GM12872 (cell line): ENCODE results near the gene CCT6A.

Experiments
- TF ChIP-seq, protein P1 (sequence below): IDR thresholded peaks from 3 replicates; pipeline ENCODE4 v1.5.1; 2011; ENCODE audit warnings: low read depth, mild to moderate bottlenecking, low read length, moderate library complexity; ENCODE audit not compliant: insufficient read depth

CCT6A gene, protein sequence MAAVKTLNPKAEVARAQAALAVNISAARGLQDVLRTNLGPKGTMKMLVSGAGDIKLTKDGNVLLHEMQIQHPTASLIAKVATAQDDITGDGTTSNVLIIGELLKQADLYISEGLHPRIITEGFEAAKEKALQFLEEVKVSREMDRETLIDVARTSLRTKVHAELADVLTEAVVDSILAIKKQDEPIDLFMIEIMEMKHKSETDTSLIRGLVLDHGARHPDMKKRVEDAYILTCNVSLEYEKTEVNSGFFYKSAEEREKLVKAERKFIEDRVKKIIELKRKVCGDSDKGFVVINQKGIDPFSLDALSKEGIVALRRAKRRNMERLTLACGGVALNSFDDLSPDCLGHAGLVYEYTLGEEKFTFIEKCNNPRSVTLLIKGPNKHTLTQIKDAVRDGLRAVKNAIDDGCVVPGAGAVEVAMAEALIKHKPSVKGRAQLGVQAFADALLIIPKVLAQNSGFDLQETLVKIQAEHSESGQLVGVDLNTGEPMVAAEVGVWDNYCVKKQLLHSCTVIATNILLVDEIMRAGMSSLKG

DNA sequence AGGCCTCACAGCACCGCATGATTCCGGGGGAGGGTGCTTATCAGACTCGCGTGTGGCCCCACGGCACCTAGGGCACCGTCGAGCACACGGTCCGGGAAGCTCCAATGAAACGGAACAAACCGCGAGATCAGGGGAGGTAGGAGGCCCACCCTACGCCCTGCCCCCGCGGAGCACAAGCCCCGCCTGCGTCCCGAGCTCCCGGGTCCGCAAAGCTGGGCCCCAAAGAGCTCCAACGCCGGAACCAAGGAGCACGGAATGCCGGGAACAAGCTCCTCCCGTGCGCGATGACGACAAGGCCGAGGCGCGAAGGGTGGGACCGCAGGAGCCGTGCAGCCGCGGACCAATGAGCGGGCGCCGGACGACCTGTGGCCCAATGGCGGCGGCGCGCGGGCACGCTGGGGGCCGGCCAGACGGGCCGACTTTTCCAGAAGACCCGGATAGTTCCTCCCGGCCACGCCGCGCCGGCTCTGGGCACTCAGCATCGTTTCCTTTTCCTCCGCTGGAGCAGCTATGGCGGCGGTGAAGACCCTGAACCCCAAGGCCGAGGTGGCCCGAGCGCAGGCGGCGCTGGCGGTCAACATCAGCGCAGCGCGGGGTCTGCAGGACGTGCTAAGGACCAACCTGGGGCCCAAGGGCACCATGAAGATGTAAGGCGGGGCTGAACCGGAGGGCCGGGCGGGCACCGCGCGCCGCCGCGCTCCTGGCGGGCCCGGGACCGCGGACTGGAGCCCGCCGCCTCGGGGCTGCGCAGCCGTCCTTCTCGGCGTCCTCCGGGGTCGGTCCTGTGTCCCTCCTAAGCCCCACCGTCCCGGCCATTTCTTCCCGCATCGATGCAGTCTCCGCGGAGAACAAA lies at the start of gene CCT6A, which contains the start of gene PSPH:
Gene CCT6A (plus strand): TSS at position 427 of the 853 bp plus-strand sequence. CDS start 84 bp downstream, at position 511.
Gene PSPH (minus strand): TSS at position 106 of the 853 bp plus-strand sequence. CDS start 30,232 bp downstream, outside the sequence.
- TF ChIP-seq, protein P1, sequence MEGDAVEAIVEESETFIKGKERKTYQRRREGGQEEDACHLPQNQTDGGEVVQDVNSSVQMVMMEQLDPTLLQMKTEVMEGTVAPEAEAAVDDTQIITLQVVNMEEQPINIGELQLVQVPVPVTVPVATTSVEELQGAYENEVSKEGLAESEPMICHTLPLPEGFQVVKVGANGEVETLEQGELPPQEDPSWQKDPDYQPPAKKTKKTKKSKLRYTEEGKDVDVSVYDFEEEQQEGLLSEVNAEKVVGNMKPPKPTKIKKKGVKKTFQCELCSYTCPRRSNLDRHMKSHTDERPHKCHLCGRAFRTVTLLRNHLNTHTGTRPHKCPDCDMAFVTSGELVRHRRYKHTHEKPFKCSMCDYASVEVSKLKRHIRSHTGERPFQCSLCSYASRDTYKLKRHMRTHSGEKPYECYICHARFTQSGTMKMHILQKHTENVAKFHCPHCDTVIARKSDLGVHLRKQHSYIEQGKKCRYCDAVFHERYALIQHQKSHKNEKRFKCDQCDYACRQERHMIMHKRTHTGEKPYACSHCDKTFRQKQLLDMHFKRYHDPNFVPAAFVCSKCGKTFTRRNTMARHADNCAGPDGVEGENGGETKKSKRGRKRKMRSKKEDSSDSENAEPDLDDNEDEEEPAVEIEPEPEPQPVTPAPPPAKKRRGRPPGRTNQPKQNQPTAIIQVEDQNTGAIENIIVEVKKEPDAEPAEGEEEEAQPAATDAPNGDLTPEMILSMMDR: no peak

DNA sequence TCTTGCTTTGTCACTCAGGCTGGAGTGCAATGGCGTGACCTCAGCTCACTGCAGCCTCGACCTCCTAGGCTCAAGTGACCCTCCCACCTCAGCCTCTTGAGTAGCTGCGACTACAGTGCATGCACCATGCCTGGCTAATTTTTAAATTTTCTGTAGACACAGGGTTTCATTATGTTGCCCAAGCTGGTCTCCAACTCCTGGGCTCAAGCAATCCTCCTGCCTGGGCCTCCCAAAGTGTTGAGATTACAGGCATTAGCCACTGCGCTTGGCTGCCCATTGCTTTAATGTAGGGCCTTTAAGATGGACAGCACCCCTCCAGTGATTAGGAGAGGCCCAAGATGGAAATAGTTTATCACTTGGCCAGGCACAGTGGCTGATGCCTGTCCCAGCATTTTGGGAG lies 47.8 kb upstream of the CCT6A start:
- TF ChIP-seq, protein P1: no peak

DNA sequence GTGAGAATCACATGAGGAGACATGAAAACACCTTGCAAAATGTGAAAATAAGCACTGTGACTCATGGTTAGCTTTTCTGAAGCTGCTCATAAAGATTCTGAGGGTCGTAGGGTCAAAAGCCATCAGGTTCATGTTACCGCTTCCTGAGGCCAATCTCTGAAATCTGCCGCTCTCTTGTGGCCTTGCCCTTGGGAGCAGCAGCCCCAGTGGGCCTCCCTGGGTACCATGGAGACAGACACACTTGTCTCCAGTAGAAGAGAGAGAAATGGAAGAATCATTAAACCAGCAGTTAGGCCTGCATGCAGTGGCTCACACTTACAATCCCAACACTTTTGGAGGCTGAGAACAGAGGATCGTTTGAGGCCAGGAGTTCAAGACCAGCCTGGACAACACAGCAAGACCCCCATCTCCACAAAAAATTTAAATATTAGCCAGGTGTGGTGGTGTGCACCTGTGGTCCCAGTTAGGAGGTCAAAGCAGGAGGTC lies 44.4 kb upstream of the CCT6A start:
- TF ChIP-seq, protein P1: no peak

DNA sequence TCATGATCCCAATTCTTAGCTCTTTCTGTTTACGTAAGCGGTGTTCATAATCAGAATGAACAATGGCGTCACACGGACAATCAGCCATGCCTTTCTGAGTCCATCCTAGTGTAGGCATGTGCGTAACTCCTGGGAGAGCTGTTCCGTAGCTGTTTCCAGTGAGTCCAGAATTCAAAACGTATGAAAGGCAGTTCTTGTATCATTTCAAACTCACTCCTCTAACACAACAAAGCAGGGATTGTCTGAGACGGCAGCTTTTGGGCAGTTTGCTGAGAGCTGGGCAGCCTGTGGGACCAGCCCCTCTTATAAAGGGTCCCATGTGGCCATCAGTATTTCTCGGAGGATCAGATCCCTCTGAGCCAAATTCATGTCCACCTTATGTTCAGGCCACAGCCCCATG lies 43.7 kb upstream of the CCT6A start:
- TF ChIP-seq, protein P1: no peak

DNA sequence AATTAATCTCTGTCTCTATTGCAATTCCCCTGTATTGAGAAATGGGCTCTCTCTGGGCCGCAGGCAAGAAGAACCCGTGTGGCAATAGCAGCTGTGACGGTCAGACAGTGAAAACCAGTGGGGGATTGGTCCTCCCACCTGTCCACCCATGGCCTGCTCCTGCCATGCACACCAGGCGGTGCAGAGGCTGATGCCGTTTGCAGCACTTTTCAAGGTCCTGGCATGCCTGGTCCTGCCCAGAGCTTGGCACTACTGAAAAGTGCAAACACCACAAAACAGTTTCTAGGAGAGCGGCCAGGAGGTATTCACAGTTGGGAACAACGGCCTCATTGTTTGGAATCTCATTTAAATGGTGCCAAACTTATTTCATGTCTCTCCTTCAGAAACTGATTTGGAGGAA lies 41.9 kb upstream of the CCT6A start:
- TF ChIP-seq, protein P1: no peak

DNA sequence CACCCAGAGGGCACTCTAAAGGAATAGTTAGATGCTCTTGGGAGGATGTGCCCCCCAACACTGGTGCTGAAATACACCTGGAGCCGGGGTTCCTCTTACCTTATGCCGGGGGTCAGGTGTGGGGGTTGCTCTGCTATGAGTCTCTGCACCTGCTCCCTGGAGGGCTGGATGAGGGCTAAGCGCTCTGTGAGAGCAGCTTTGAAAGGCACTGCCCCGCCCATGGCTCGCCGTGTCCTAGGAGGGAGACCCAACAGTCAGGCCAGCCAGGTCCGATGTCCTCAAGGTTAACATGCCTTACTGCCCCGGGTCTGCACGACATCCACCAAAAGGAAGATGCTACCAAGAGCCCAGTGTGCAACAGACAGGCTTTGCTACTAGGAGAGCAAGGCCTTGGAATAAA lies 32.1 kb upstream of the CCT6A start:
- TF ChIP-seq, protein P1: no peak

DNA sequence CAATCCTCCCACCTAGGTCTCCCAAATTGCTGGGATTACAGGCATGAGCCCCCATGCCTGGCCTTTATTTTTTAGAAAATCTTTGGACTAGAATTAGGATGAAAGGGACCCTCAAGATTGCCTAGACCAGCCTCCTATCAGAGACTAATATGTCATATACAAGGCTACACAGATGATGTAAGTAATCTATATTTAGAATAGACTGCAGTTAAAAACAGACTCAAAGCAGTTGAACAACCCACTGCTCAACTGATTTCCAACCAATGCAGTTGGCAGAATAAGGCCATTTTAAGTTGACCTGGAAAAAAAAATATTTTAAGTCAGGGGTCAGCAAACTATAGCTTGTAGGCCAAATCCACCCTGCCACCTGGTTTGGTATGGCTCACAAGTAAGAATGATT lies 28.1 kb upstream of the CCT6A start:
- TF ChIP-seq, protein P1: no peak
